ENCODE measurements around the gene DACT1. TPM values are rescaled to one million over a fixed set of nuclear protein-coding genes. Genes with fewer than 3 reads are reported as not detected.

Gene DACT1
- total and polyA plus RNA-seq, 7 donors: 1.8 to 21.2 (median 5.9) TPM

GRCh38 chr14:58638231-58639197 is 752 bp downstream of the DACT1 start:
- no peaks in the 10 kb centered on the region for H3K9me3 ChIP-seq
- H3K27me3 ChIP-seq: no peaks in the 10 kb centered on the region
- peak; percentile 66 for DNase-seq
- intact Hi-C loops (cut with DNase I): loop anchor here (2.0 to 10.0 kb wide), 4 partner anchors 71 to 846 kb away; partner anchors contain the start of genes JKAMP and L3HYPDH
- peaks cover 0 to 52% (median 23%) of the 10 kb centered on the region in 4 donors for H3K4me1 ChIP-seq
- peaks cover 0 to 26% (median 10%) of the 10 kb centered on the region in 4 donors for H3K36me3 ChIP-seq
- H3K27ac ChIP-seq: peak overlapping the region; percentile 87 to 97 (median 93)
- 1% methylated on average over 75 of the region's 75 CpGs for WGBS, 2 donors
- peak overlapping the region; percentile 44 to 91 (median 78) for H3K4me3 ChIP-seq
- TF ChIP-seq EP300 (IDR thresholded peaks at IDR 0.05) (no peak), POLR2AphosphoS5 (IDR thresholded peaks at IDR 0.05) (peak in 1 of 4 donors; percentile 33), POLR2A (IDR thresholded peaks at IDR 0.05) (no peak), CTCF (IDR thresholded peaks at IDR 0.05) (peak in 1 of 4 experiments; percentile 10)

- H3K4me1 ChIP-seq: peaks cover 0 to 52% (median 23%) of the 10 kb centered on the region in 4 donors
- peak overlapping the region; percentile 44 to 91 (median 78) for H3K4me3 ChIP-seq
- H3K9me3 ChIP-seq: no peaks in the 10 kb centered on the region
- peaks cover 0 to 32% (median 10%) of the 10 kb centered on the region in 4 donors for H3K36me3 ChIP-seq
- no peaks in the 10 kb centered on the region for H3K27me3 ChIP-seq
- intact Hi-C loops (cut with DNase I): loop anchor here (2.0 to 10.0 kb wide), 4 partner anchors 72 to 846 kb away; partner anchors contain the start of genes JKAMP and L3HYPDH
- no peak for TF ChIP-seq POLR2A (IDR thresholded peaks at IDR 0.05)
- TF ChIP-seq EP300 (IDR thresholded peaks at IDR 0.05): no peak
- TF ChIP-seq CTCF (IDR thresholded peaks at IDR 0.05): no peak
- no peak for TF ChIP-seq POLR2AphosphoS5 (IDR thresholded peaks at IDR 0.05)
- DNase-seq: no peak
- H3K27ac ChIP-seq: peak overlapping the region in 3 of 4 donors; percentile 91 to 97 (median 95)
- 12 to 29% methylated on average over 5 of the region's 5 CpGs for WGBS, 2 donors
Observed at GRCh38 chr14:58639198-58639565, 1.4 kb downstream of the DACT1 start.

- intact Hi-C loops (cut with DNase I): loop anchor here (2.0 to 10.0 kb wide), 5 partner anchors 73 to 845 kb away; partner anchors contain the start of genes JKAMP and L3HYPDH
- H3K4me3 ChIP-seq: peak overlapping the region in 2 of 4 donors; percentile 79 to 91
- TF ChIP-seq POLR2AphosphoS5 (IDR thresholded peaks at IDR 0.05): peak in 3 of 4 donors; percentile 28 to 49 (median 48)
- TF ChIP-seq POLR2A (IDR thresholded peaks at IDR 0.05): no peak
- TF ChIP-seq CTCF (IDR thresholded peaks at IDR 0.05): peak; percentile 28 to 55 (median 51)
- H3K27ac ChIP-seq: peak overlapping the region in 2 of 4 donors; percentile 95 to 97
- H3K4me1 ChIP-seq: peaks cover 0 to 50% (median 23%) of the 10 kb centered on the region in 4 donors
- peaks cover 0 to 40% (median 10%) of the 10 kb centered on the region in 4 donors for H3K36me3 ChIP-seq
- WGBS, 2 donors: 10 to 27% methylated on average over 5 of the region's 5 CpGs
- H3K9me3 ChIP-seq: no peaks in the 10 kb centered on the region
- DNase-seq: no peak
- H3K27me3 ChIP-seq: no peaks in the 10 kb centered on the region
Observed at GRCh38 chr14:58639842-58640484, 2.2 kb downstream of the DACT1 start.

GRCh38 chr14:58640959-58641358 is 3.2 kb downstream of the DACT1 start:
- 85 to 89% methylated on average over 2 of the region's 2 CpGs for WGBS, 2 donors
- H3K9me3 ChIP-seq: no peaks in the 10 kb centered on the region
- H3K27me3 ChIP-seq: no peaks in the 10 kb centered on the region
- H3K36me3 ChIP-seq: peaks cover 5 to 50% (median 19%) of the 10 kb centered on the region in 4 donors
- peaks cover 0 to 40% (median 23%) of the 10 kb centered on the region in 4 donors for H3K4me1 ChIP-seq
- intact Hi-C loops (cut with DNase I): loop anchor here (2.0 kb wide), 1 partner anchor 414 kb away; no protein-coding TSS in a partner anchor
- H3K4me3 ChIP-seq: no peak overlapping the region
- no peak overlapping the region for H3K27ac ChIP-seq
- no peak for DNase-seq
- TF ChIP-seq POLR2A (IDR thresholded peaks at IDR 0.05) (no peak), POLR2AphosphoS5 (IDR thresholded peaks at IDR 0.05) (no peak), CTCF (IDR thresholded peaks at IDR 0.05) (no peak)
